H1 (cell line): Measurements from ENCODE around the gene JMJD7. TPM values are rescaled to one million over a fixed set of nuclear protein-coding genes. Genes with fewer than 3 reads are reported as not detected.

ENCODE experiments used
- CTCF ChIA-PET: fragments of 300-600 bp; sonication (Branson Sonifier 250); formaldehyde crosslinking; loops from one replicate; lab custom pipeline; 2021; ENCODE audit not compliant: partially characterized antibody; lab: Charles Lee
- POLR2A ChIA-PET: fragments of 300-600 bp; sonication (Branson Sonifier 250); formaldehyde crosslinking; loops from one replicate; lab custom pipeline; 2021; ENCODE audit warnings: inconsistent platforms; ENCODE audit not compliant: partially characterized antibody; lab: Charles Lee
- DNase-seq, 2 experiments: peaks; one replicate each; pipeline versions ENCODE4 v3.0.0 to v3.0.0-alpha.2; 2010 to 2022; ENCODE audit warnings: low spot score in 2 of 2, low read depth in 1 of 2, mixed read lengths in 1 of 2
- FAIRE-seq: peaks from 2 replicates; lab custom pipeline; 2011; peaks lifted over from hg19 to GRCh38; lab: Jason Lieb, UNC
- H2AFZ ChIP-seq: 2 replicates; pipeline ENCODE4 v1.8.1; 2012; ENCODE audit warnings: low read length, inconsistent platforms
- H2AK5ac ChIP-seq: 2 replicates; pipeline ENCODE4 v1.6.1; 2013; ENCODE audit warnings: low read depth, low read length
- H2BK120ac ChIP-seq: replicated peaks from 2 replicates; pipeline ENCODE3; 2013; ENCODE audit warnings: low read depth, low read length, inconsistent platforms
- H2BK12ac ChIP-seq: 2 replicates; pipeline ENCODE4 v1.6.1; 2013; ENCODE audit warnings: low read depth, low read length
- H2BK15ac ChIP-seq: 2 replicates; pipeline ENCODE4 v1.6.1; 2013; ENCODE audit warnings: low read length
- H2BK20ac ChIP-seq: 2 replicates; pipeline ENCODE4 v1.6.1; 2013; ENCODE audit warnings: low read length
- H2BK5ac ChIP-seq: 2 replicates; pipeline ENCODE4 v1.6.1; 2013; ENCODE audit warnings: low read depth, low read length
- H3K14ac ChIP-seq: 2 replicates; pipeline ENCODE4 v1.6.1; 2013; ENCODE audit warnings: inconsistent platforms; ENCODE audit not compliant: insufficient read length
- H3K18ac ChIP-seq: 2 replicates; pipeline ENCODE4 v1.6.1; 2013; ENCODE audit warnings: low read length; ENCODE audit errors: extremely low read depth
- H3K23ac ChIP-seq: 2 replicates; pipeline ENCODE4 v1.6.1; 2013; ENCODE audit warnings: inconsistent platforms; ENCODE audit not compliant: insufficient read length
- H3K23me2 ChIP-seq: 2 replicates; pipeline ENCODE4 v1.6.1; 2013; ENCODE audit warnings: low read depth, low read length
- H3K27ac ChIP-seq: 2 replicates; pipeline ENCODE4 v1.6.1; 2011; ENCODE audit warnings: low read depth, low read length, inconsistent platforms
- H3K27me3 ChIP-seq, 4 experiments: replicated peaks in 1 of 4; 1 replicate in 1 of 4; 2 replicates in 3 of 4; pipeline versions ENCODE4 v1.6.1 to v1.8.1; 2011 to 2013; ENCODE audit warnings: low read length in 3 of 4, mild to moderate bottlenecking in 3 of 4, inconsistent platforms in 2 of 4, mixed read lengths in 2 of 4, moderate library complexity in 1 of 4; ENCODE audit not compliant: control insufficient read depth in 3 of 4, insufficient read depth in 3 of 4; ENCODE audit errors: extremely low read depth in 1 of 4
- H3K36me3 ChIP-seq, 4 experiments: 2 replicates each; pipeline versions ENCODE4 v1.6.1 to v1.8.1; 2011 to 2013; ENCODE audit warnings: mild to moderate bottlenecking in 4 of 4, low read length in 3 of 4, moderate library complexity in 2 of 4, control low read depth in 1 of 4, inconsistent platforms in 1 of 4; ENCODE audit not compliant: insufficient read depth in 4 of 4, control insufficient read depth in 2 of 4
- H3K4ac ChIP-seq: replicated peaks from 2 replicates; pipeline ENCODE3; 2013; ENCODE audit warnings: low read length, low read depth, mixed read lengths, inconsistent platforms; ENCODE audit not compliant: insufficient read length
- H3K4me1 ChIP-seq, 4 experiments: replicated peaks in 1 of 4; 1 replicate in 1 of 4; 2 replicates in 3 of 4; pipeline versions ENCODE4 v1.6.1 to v1.8.1; 2011 to 2013; ENCODE audit warnings: low read length in 3 of 4, inconsistent platforms in 2 of 4, mixed read lengths in 1 of 4; ENCODE audit not compliant: insufficient read depth in 4 of 4, control insufficient read depth in 3 of 4
- H3K4me2 ChIP-seq, 2 experiments: 2 replicates each; pipeline versions ENCODE4 v1.6.1 to v1.8.1; 2011 to 2013; ENCODE audit warnings: low read depth in 2 of 2, low read length in 2 of 2, control low read depth in 1 of 2, inconsistent platforms in 1 of 2, mild to moderate bottlenecking in 1 of 2; ENCODE audit not compliant: insufficient read depth in 1 of 2
- H3K4me3 ChIP-seq, 4 experiments: fragments of 200-600, 300-600 bp in 1 of 4; sonication (generic), shearing (Covaris generic), sonication (Bioruptor Twin) in 1 of 4; 2 replicates each; pipeline versions ENCODE4 v1.5.1 to v1.8.1; 2011 to 2016; ENCODE audit warnings: low read length in 4 of 4, low read depth in 3 of 4, control low read depth in 2 of 4, inconsistent platforms in 2 of 4, mild to moderate bottlenecking in 2 of 4, mixed read lengths in 1 of 4, moderate library complexity in 1 of 4; ENCODE audit not compliant: insufficient read depth in 2 of 4; ENCODE audit errors: extremely low read depth in 1 of 4
- H3K56ac ChIP-seq: replicated peaks from 2 replicates; pipeline ENCODE3; 2013; ENCODE audit warnings: low read depth, mild to moderate bottlenecking, mixed read lengths, low read length, inconsistent platforms; ENCODE audit not compliant: insufficient read length
- H3K79me1 ChIP-seq: 2 replicates; pipeline ENCODE4 v1.6.1; 2013; ENCODE audit warnings: low read depth, low read length, control low read depth
- H3K79me2 ChIP-seq, 2 experiments: 2 replicates each; pipeline versions ENCODE4 v1.6.1 to v1.8.1; 2012 to 2013; ENCODE audit warnings: low read length in 2 of 2, mild to moderate bottlenecking in 2 of 2, inconsistent platforms in 1 of 2; ENCODE audit not compliant: insufficient read depth in 2 of 2, control insufficient read depth in 1 of 2
- H3K9ac ChIP-seq, 4 experiments: replicated peaks in 1 of 4; 1 replicate in 1 of 4; 2 replicates in 3 of 4; pipeline versions ENCODE4 v1.6.1 to v1.8.1; 2011 to 2013; ENCODE audit warnings: low read depth in 3 of 4, low read length in 3 of 4, control low read depth in 2 of 4, mild to moderate bottlenecking in 2 of 4, moderate library complexity in 2 of 4, inconsistent platforms in 1 of 4; ENCODE audit errors: extremely low read depth in 1 of 4
- H3K9me3 ChIP-seq, 2 experiments: 2 replicates each; pipeline versions ENCODE4 v1.6.1 to v1.8.1; 2012 to 2013; ENCODE audit warnings: mild to moderate bottlenecking in 2 of 2, moderate library complexity in 2 of 2, control low read depth in 1 of 2, inconsistent platforms in 1 of 2, low read depth in 1 of 2, low read length in 1 of 2, mixed read lengths in 1 of 2; ENCODE audit not compliant: insufficient read depth in 2 of 2
- H4K20me1 ChIP-seq, 2 experiments: replicated peaks in 1 of 2; 2 replicates each; pipeline versions ENCODE3 to v1.8.1; 2011 to 2013; ENCODE audit warnings: inconsistent platforms in 2 of 2, low read length in 2 of 2, mild to moderate bottlenecking in 1 of 2; ENCODE audit not compliant: insufficient read depth in 2 of 2, control insufficient read depth in 1 of 2
- H4K5ac ChIP-seq: 2 replicates; pipeline ENCODE4 v1.6.1; 2013; ENCODE audit warnings: low read length, low read depth, mixed read lengths, inconsistent platforms; ENCODE audit not compliant: insufficient read length
- H4K8ac ChIP-seq: 2 replicates; pipeline ENCODE4 v1.8.0; 2013; ENCODE audit warnings: mild to moderate bottlenecking, moderate library complexity, low read length, inconsistent platforms; ENCODE audit not compliant: insufficient read depth; ENCODE audit errors: extremely low read depth
- H4K91ac ChIP-seq: replicated peaks from 2 replicates; pipeline ENCODE3; 2013; ENCODE audit warnings: low read length, mixed read lengths, inconsistent platforms; ENCODE audit not compliant: insufficient read length
- ASH2L ChIP-seq: fragments of 200-600, 300-600 bp; sonication (generic); IDR thresholded peaks from one replicate; pipeline ENCODE4 v1.7.1; 2017; ENCODE audit warnings: low read length
- ATF2 ChIP-seq: IDR thresholded peaks from 2 replicates; pipeline ENCODE4 v1.6.1; 2012; ENCODE audit warnings: low read length, inconsistent platforms
- CHD2 ChIP-seq: IDR thresholded peaks from 2 replicates; pipeline ENCODE4 v1.6.1; 2012; ENCODE audit warnings: low read length, improper control_type of control experiment
- CREB1 ChIP-seq: IDR thresholded peaks from 2 replicates; pipeline ENCODE4 v1.6.1; 2012; ENCODE audit warnings: inconsistent platforms
- CTBP2 ChIP-seq: IDR thresholded peaks from 2 replicates; pipeline ENCODE4 v1.7.0; 2011; ENCODE audit warnings: borderline replicate concordance, mild to moderate bottlenecking, moderate library complexity, mixed read lengths, low read length; ENCODE audit not compliant: insufficient read depth, insufficient read length
- EGR1 ChIP-seq: IDR thresholded peaks from 2 replicates; pipeline ENCODE4 v1.6.1; 2011; ENCODE audit warnings: low read depth, low read length, borderline replicate concordance
- EZH2 ChIP-seq: fragments of 200-600 bp; sonication (generic); IDR thresholded peaks from 2 replicates; pipeline ENCODE4 v1.7.1; 2012; ENCODE audit warnings: low read depth, mild to moderate bottlenecking, moderate library complexity, low read length, inconsistent platforms; ENCODE audit not compliant: severe bottlenecking
- MAX ChIP-seq: IDR thresholded peaks from 2 replicates; pipeline ENCODE4 v1.6.1; 2012; ENCODE audit warnings: inconsistent platforms
- POLR2AphosphoS5 ChIP-seq: IDR thresholded peaks from 2 replicates; pipeline ENCODE4 v1.6.1; 2011; ENCODE audit warnings: low read depth, low read length
- RFX5 ChIP-seq: IDR thresholded peaks from 2 replicates; pipeline ENCODE4 v1.6.1; 2011; ENCODE audit warnings: low read depth, low read length, improper control_type of control experiment, borderline replicate concordance
- WGBS, 2 experiments: shearing (Covaris generic) in 1 of 2; methylation state at CpG; one replicate each; pipeline versions ENCODE4 v1.1.6 to v1.1.7; 2013 to 2015; ENCODE audit warnings: low lambda C conversion rate in 2 of 2, mixed read lengths in 2 of 2, inconsistent platforms in 1 of 2, low coverage in 1 of 2, missing lambda C conversion rate in 1 of 2; ENCODE audit not compliant: insufficient replicate concordance in 2 of 2, insufficient coverage in 1 of 2, insufficient read length in 1 of 2; ENCODE audit errors: extremely low coverage in 1 of 2, missing lambda C conversion rate in 1 of 2; 5-methylcytosine and 5-hydroxymethylcytosine counted together
- polyA plus RNA-seq, 7 experiments: library from polyadenylated mRNA; depleted of rRNA in 3 of 7; stranded (reverse) in 5 of 7; unstranded in 2 of 7; fragments of >200 nt in 5 of 7; fragments of 200-250 nt in 2 of 7; gene quantifications; 1 replicate in 5 of 7; 2 replicates in 1 of 7; 4 replicates in 1 of 7; pipeline versions ENCODE4 v1.2.1 to v1.2.3, GENCODE V29; 2011 to 2013; ENCODE audit warnings: missing spikeins in 2 of 7, mixed read lengths in 2 of 7
- total RNA-seq: library from RNA; stranded (reverse); fragmentation: NEBNext Ultra II Directional; extraction: Animal tissue kit (Norgen Biotek cat#: 25700); gene quantifications from 2 replicates; pipeline ENCODE4 v1.2.1, GENCODE V29; 2021

JMJD7 gene
- total and polyA plus RNA-seq, 2 of the 8 experiments (the other 6 are each of a cell fraction or from before 2014, with no cell fraction given), result 15.0 to 20.0 TPM

- no peak overlapping the region for H3K4ac ChIP-seq
- no peaks in the 10 kb centered on the region for H3K27me3 ChIP-seq
- peaks cover 0 to 3% (median 1%) of the 10 kb centered on the region in 4 experiments; a peak in 5 of 8 replicates for H3K36me3 ChIP-seq
- no peak overlapping the region for H2BK20ac ChIP-seq
- H2BK15ac ChIP-seq, result no peak overlapping the region
- no peak overlapping the region for H3K23ac ChIP-seq
- H2AK5ac ChIP-seq, result no peak overlapping the region
- H3K18ac ChIP-seq, result no peak overlapping the region
- no peak overlapping the region for H2BK5ac ChIP-seq
- DNase-seq (no peak), FAIRE-seq (no peak)
- H4K20me1 ChIP-seq, result peaks cover 0 to 3% of the 10 kb centered on the region in 2 experiments
- no peaks in the 10 kb centered on the region for H3K9me3 ChIP-seq
- H3K4me2 ChIP-seq, result no peak overlapping the region
- no peak overlapping the region for H3K27ac ChIP-seq
- no peaks in the 10 kb centered on the region for H3K23me2 ChIP-seq
- H3K79me2 ChIP-seq, result no peaks in the 10 kb centered on the region
- no peak overlapping the region for H4K91ac ChIP-seq
- no peaks in the 10 kb centered on the region for H3K79me1 ChIP-seq
- 91% methylated on average over 9 of the region's 9 CpGs; no CpG with 5 or more reads in 1 of the 2 experiments for WGBS, 2 experiments
- H2AFZ ChIP-seq, result no peak overlapping the region
- H2BK12ac ChIP-seq, result no peak overlapping the region
- no peak overlapping the region for H3K9ac ChIP-seq
- no peak overlapping the region for H4K5ac ChIP-seq
- no peak overlapping the region for H4K8ac ChIP-seq
- no peak overlapping the region for H2BK120ac ChIP-seq
- no peak overlapping the region for H3K56ac ChIP-seq
- H3K4me3 ChIP-seq, result no peak overlapping the region
- H3K4me1 ChIP-seq, result no peaks in the 10 kb centered on the region; a peak in 2 of 7 replicates
- H3K14ac ChIP-seq, result no peak overlapping the region
- POLR2A ChIA-PET, result no interaction called here
- CTCF ChIA-PET, result interaction anchor here (1.1 to 2.8 kb wide), 2 partner anchors 16 to 43 kb away, joined by 3 to 14 read pairs; partner anchors contain the start of gene MAPKBP1
- TF ChIP-seq ASH2L (no peak), MAX (no peak), POLR2AphosphoS5 (no peak), EGR1 (no peak), ATF2 (no peak), CHD2 (no peak), EZH2 (no peak), RFX5 (no peak), CTBP2 (no peak), CREB1 (no peak)
Observed at GRCh38 chr15:41816788-41817187, 11.1 kb upstream of the JMJD7 start.
